PC-3 (cell line): ENCODE measurements around the gene BCO1. TPM values are rescaled to one million over a fixed set of nuclear protein-coding genes. Genes with fewer than 3 reads are reported as not detected.

Experiments used
- ATAC-seq: fragments of 200-7000 bp; cut with Tn5 transposase; 2 replicates; pipeline ENCODE4 v1.9.1; 2020; ENCODE audit warnings: mild to moderate bottlenecking, moderate library complexity
- BruUV-seq: library from RNA; stranded (reverse); fragments of 400-500 nt; replicated peaks from 2 replicates; lab custom pipeline; 2021; lab: Mats Ljungman, UMichigan
- CTCF ChIA-PET: fragments of 300-600 bp; sonication (Branson Sonifier 250); formaldehyde crosslinking; loops from one replicate; lab custom pipeline; 2022; ENCODE audit warnings: antibody characterized with exemption; lab: Charles Lee
- POLR2A ChIA-PET: fragments of 300-600 bp; sonication (Branson Sonifier 250); formaldehyde crosslinking; loops from one replicate; lab custom pipeline; 2022; ENCODE audit warnings: antibody characterized with exemption; ENCODE audit not compliant: unreplicated experiment; lab: Charles Lee
- DNase-seq: peaks from one replicate; pipeline ENCODE4 v3.0.0-alpha.2; 2015
- H2AFZ ChIP-seq: fragments of 300-600 bp; sonication (generic); 2 replicates; pipeline ENCODE4 v1.6.0; 2016; ENCODE audit warnings: antibody characterized with exemption, low read length
- H3F3A ChIP-seq: fragments of 300-600 bp; sonication (generic); one replicate; pipeline ENCODE4 v1.6.0; 2017; ENCODE audit warnings: antibody characterized with exemption, low read length, control low read depth, mild to moderate bottlenecking; ENCODE audit not compliant: unreplicated experiment
- H3K27ac ChIP-seq: fragments of 300-600 bp; sonication (generic); 2 replicates; pipeline ENCODE4 v1.5.1; 2016; ENCODE audit warnings: mild to moderate bottlenecking, low read length
- H3K27me3 ChIP-seq: fragments of 300-600 bp; sonication (generic); 2 replicates; pipeline ENCODE4 v1.6.1; 2016; ENCODE audit warnings: low read length, mixed read lengths
- H3K36me3 ChIP-seq: fragments of 300-600 bp; sonication (generic); 2 replicates; pipeline ENCODE4 v1.6.1; 2016; ENCODE audit warnings: low read depth, mixed run types, low read length, mixed read lengths
- H3K4me1 ChIP-seq: fragments of 300-600 bp; sonication (generic); 2 replicates; pipeline ENCODE4 v1.5.1; 2016; ENCODE audit warnings: low read length; ENCODE audit not compliant: insufficient read depth
- H3K4me2 ChIP-seq: fragments of 300-600 bp; sonication (generic); 2 replicates; pipeline ENCODE4 v1.6.0; 2016; ENCODE audit warnings: low read length
- H3K4me3 ChIP-seq: fragments of 300-600 bp; sonication (generic); 2 replicates; pipeline ENCODE4 v1.5.1; 2016; ENCODE audit warnings: mild to moderate bottlenecking, low read length, mixed read lengths
- H3K79me2 ChIP-seq: fragments of 300-600 bp; sonication (generic); 2 replicates; pipeline ENCODE4 v1.6.1; 2017; ENCODE audit warnings: low read length, mixed read lengths
- H3K9ac ChIP-seq: fragments of 300-600 bp; sonication (generic); 2 replicates; pipeline ENCODE4 v1.6.0; 2016; ENCODE audit warnings: mild to moderate bottlenecking, low read length
- H3K9me2 ChIP-seq: fragments of 300-600 bp; sonication (generic); replicated peaks from 2 replicates; pipeline ENCODE4 v1.6.1; 2016; ENCODE audit warnings: mixed run types, low read length, mixed read lengths
- H3K9me3 ChIP-seq: fragments of 300-600 bp; sonication (generic); 2 replicates; pipeline ENCODE4 v1.6.1; 2016; ENCODE audit warnings: low read length, mixed read lengths
- H4K20me1 ChIP-seq: fragments of 300-600 bp; sonication (generic); 2 replicates; pipeline ENCODE4 v1.6.1; 2016; ENCODE audit warnings: low read length, mixed read lengths
- EZH2 ChIP-seq: fragments of 300-600 bp; sonication (generic); IDR thresholded peaks from one replicate; pipeline ENCODE4 v1.6.1; 2017; ENCODE audit warnings: antibody characterized with exemption, mild to moderate bottlenecking, low read length; ENCODE audit not compliant: unreplicated experiment
- EZH2phosphoT487 ChIP-seq: fragments of 300-600 bp; sonication (generic); IDR thresholded peaks from 2 replicates; pipeline ENCODE4 v1.6.1; 2018; ENCODE audit warnings: mild to moderate bottlenecking, antibody characterized with exemption, low read length, borderline replicate concordance
- intact Hi-C: fragments of 100-400 bp; cut with micrococcal nuclease; formaldehyde crosslinking; loops from 2 replicates; pipeline ENCODE4 v1.9.0; 2023
- total RNA-seq: library from RNA; depleted of rRNA; stranded (reverse); fragments of >200 nt; gene quantifications from 2 replicates; pipeline ENCODE4 v1.2.3, GENCODE V29; 2014
- TF ChIP-seq, protein P1 (sequence below): fragments of 300-600 bp; sonication (generic); conservative IDR thresholded peaks from 2 replicates; pipeline ENCODE4 v1.5.1; 2017; ENCODE audit warnings: antibody characterized with exemption, low read depth, mild to moderate bottlenecking, low read length

Gene BCO1
- total RNA-seq, 1 experiment from 2014 or later: not detected

DNA sequence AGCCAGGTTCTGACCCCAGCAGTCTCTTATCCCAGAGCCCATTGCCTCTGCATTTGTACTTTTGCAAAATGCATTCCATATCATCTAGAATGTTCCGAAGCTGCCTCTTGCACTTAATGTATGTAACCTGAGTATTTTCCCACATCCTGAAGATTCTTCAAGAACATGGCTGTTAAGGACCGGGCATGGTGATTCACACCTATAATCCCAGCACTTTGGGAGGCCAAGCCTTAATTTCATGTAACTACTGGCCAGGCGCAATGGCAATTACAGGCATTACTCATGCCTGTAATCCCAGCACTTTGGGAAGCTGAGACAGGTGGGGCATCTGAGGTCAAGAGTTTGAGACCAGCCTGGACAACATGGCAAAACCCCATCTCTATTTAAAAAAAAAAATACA, 44.6 kb downstream of the BCO1 start:
- DNase-seq (no peak), ATAC-seq (no peak)
- no TSS peak for BruUV-seq

DNA sequence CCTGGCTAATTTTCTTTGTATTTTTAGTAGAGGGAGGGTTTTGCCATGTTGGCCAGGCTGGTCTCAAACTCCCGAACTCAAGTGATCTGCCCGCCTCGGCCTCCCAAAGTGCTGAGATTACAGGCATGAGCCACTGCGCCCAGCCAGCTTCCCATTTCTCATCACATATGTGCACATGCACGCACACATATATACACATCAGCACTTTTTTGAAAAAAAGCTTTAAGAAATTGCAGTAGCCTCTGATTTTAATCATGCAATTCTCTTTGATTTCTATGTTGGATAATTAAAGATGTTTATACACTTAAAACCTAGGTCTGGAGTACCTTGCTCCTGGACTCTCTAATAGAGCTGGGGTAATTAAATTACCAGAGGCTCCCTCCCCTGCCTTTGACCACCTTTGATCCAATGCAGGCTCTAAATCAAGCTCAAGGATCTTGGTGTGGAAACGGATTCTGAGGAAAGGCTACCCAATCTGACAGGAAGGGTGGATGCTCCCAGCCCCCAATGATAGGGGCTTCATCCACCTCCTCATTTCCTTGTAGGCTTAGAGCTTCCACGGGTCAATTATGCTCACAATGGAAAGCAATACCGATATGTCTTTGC, 46.6 kb downstream of the BCO1 start:
- H2AFZ ChIP-seq: no peak overlapping the region
- H4K20me1 ChIP-seq: no peaks in the 10 kb centered on the region
- H3K4me1 ChIP-seq: peaks cover 8% of the 10 kb centered on the region; the same call in 1 of the 2 replicates
- TF ChIP-seq, protein P1, sequence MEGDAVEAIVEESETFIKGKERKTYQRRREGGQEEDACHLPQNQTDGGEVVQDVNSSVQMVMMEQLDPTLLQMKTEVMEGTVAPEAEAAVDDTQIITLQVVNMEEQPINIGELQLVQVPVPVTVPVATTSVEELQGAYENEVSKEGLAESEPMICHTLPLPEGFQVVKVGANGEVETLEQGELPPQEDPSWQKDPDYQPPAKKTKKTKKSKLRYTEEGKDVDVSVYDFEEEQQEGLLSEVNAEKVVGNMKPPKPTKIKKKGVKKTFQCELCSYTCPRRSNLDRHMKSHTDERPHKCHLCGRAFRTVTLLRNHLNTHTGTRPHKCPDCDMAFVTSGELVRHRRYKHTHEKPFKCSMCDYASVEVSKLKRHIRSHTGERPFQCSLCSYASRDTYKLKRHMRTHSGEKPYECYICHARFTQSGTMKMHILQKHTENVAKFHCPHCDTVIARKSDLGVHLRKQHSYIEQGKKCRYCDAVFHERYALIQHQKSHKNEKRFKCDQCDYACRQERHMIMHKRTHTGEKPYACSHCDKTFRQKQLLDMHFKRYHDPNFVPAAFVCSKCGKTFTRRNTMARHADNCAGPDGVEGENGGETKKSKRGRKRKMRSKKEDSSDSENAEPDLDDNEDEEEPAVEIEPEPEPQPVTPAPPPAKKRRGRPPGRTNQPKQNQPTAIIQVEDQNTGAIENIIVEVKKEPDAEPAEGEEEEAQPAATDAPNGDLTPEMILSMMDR: no peak
- no peak for TF ChIP-seq EZH2
- ChIA-PET CTCF (no interaction called here), POLR2A (no interaction called here)
- no peaks in the 10 kb centered on the region for H3K27me3 ChIP-seq
- no peaks in the 10 kb centered on the region for H3K79me2 ChIP-seq
- intact Hi-C loops: no loop called here
- H3F3A ChIP-seq: no peaks in the 10 kb centered on the region
- H3K4me2 ChIP-seq: no peak overlapping the region
- H3K36me3 ChIP-seq: no peaks in the 10 kb centered on the region
- no TSS peak for BruUV-seq
- no peak overlapping the region for H3K4me3 ChIP-seq
- no peaks in the 10 kb centered on the region for H3K9me3 ChIP-seq
- ATAC-seq (no peak), DNase-seq (no peak)
- no peak overlapping the region for H3K9ac ChIP-seq
- no peak overlapping the region for H3K27ac ChIP-seq
- no peaks in the 10 kb centered on the region for H3K9me2 ChIP-seq

More for the DNA sequence above, 44.6 kb downstream of the BCO1 start:
- Histone ChIP-seq H2AFZ (no peak overlapping the region), H3F3A (no peaks in the 10 kb centered on the region), H3K27ac (no peak overlapping the region), H4K20me1 (no peaks in the 10 kb centered on the region), H3K36me3 (no peaks in the 10 kb centered on the region), H3K79me2 (no peaks in the 10 kb centered on the region), H3K4me1 (peaks cover 8% of the 10 kb centered on the region; the same call in 1 of the 2 replicates), H3K27me3 (no peaks in the 10 kb centered on the region), H3K9me3 (no peaks in the 10 kb centered on the region), H3K4me3 (no peak overlapping the region), H3K9me2 (no peaks in the 10 kb centered on the region), H3K4me2 (no peak overlapping the region), H3K9ac (no peak overlapping the region)
- ChIA-PET POLR2A (no interaction called here), CTCF (no interaction called here)
- intact Hi-C loops: no loop called here
- TF ChIP-seq, protein P1: no peak
- no peak for TF ChIP-seq EZH2
- TF ChIP-seq EZH2phosphoT487: no peak

DNA sequence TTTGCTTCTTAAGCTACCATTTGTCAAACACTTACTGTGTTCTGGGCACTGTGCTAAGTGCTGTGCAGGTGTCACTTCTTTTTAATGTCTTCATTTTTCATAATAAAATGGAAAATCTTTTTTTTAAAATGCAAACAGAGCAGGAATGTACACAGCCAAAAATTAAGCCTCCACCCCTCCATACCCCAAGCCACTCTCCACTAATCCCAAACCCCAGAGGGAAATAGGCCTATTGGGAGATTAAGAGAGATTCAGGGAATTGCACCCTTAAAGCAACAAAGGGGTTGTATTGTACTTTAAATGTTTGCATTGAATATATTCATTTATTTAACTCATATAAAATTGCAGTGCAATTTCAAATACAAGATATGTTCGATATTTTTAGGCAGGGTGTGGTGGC, 47.7 kb downstream of the BCO1 start:
- Histone ChIP-seq H3K79me2 (no peaks in the 10 kb centered on the region), H3K9me2 (no peaks in the 10 kb centered on the region), H3K9ac (no peak overlapping the region), H3K9me3 (no peaks in the 10 kb centered on the region), H3K4me1 (no peaks in the 10 kb centered on the region), H3K27me3 (no peaks in the 10 kb centered on the region), H3F3A (no peaks in the 10 kb centered on the region), H2AFZ (no peak overlapping the region), H3K4me3 (no peak overlapping the region), H3K27ac (no peak overlapping the region), H3K36me3 (no peaks in the 10 kb centered on the region), H4K20me1 (no peaks in the 10 kb centered on the region), H3K4me2 (no peak overlapping the region)
- intact Hi-C loops: no loop called here
- no TSS peak for BruUV-seq
- ATAC-seq (no peak), DNase-seq (no peak)
- ChIA-PET POLR2A (no interaction called here), CTCF (no interaction called here)
- TF ChIP-seq EZH2phosphoT487: no peak
- no peak for TF ChIP-seq EZH2
- TF ChIP-seq, protein P1: no peak
